HK-2 (cell line): Measurements from ENCODE around the gene PKMYT1.
A peak's percentile ranks its signal among the peaks of the same experiment; 100 is the strongest.

Experiments
- DNase-seq: peaks from one replicate; pipeline ENCODE4 v3.0.0-alpha.2; 2018; ENCODE audit not compliant: unreplicated experiment

The PKMYT1 gene

DNA sequence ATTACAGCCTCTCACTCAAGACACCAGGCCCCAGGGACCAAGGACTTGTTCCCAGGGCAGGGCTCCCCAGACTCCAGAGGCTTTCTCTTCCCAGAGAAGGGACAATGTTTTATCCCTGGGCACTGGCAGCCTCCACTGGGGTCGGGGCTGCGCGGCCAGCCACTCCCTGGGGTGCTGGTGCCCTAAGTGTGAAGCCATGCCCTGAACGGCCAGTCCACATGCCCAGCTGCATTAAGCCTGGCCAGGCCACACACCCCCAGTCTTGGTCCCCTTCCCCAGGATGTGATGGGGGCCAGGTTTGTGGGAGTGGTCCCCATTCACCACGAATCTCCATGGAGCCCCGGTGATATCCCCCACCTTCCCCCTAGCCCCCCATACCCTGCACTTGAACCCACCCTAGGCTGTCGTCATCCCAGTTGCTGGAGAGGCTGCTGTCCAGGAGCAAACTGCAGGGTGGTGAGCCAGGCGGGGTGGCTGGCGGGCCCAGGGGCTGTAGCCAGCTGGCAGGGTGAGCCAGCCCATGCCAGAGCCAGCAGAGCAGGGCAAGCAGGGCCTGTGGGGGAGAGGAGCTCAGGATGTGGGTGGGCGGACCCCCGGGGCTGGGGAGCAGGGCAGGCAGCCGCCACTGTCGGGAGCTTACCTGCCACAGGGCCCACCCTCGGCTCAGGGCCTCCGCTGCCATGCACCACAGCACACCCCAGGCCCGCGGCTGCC, 6.5 kb downstream of the PKMYT1 start:
- DNase-seq: no peak

DNA sequence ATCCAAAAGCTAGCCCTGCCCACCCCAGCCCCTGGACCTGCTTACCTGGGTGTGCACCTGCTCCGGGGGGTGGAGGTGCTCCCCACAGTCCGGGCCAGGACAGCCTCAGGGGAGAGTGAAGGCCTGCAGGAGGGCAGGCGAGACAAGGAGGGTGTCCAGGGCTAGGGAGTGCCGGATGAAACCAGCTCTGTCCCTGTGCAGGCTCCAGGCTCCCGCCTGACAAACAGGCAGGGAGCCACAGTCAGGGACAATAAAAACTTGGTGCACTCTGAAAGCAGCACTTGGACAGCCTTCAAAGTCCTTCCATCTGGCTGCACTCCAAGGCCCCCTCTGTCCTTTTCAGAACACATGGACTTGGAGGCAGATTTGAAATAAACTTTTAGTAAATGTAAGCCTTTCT, 7.2 kb downstream of the PKMYT1 start:
- no peak for DNase-seq

DNA sequence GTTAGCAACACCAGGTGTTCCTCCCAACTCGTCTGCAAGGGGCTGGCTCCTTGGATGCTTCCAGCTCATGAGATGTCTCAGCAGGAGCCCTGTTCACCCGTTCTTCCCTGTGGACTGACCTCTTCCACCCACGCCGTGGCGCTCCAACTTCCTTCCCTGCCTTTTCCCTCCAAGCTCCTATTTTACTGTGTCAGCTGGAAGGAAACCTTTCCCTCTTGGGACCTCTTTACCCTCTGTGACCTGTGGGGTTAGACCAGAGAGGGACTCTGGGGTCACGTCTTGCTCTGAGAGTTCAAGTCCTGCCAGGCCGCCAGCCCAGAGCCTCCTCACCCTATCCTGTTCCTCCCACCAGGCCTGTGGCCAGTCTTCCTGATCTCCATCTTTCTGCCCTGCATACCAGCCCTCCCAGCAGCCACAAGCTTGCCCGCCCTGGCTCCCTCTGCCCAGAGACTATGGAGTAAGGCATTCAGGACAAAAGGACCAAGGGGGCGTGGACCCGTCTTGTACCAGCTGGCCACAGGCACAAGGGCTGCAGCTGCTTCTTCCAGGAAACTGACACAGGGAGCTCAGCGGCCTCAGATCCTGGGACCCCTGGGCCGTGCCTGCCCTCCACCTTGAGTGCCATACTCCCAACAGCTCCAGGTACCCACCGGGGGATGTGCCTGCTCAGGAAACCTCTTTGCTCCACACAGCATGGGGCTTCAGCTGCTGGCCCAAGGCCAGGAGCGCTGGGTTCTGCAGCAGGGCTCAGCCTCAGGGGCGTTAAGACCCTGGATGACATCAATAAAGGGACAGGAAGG, 8.1 kb downstream of the PKMYT1 start:
- no peak for DNase-seq

DNA sequence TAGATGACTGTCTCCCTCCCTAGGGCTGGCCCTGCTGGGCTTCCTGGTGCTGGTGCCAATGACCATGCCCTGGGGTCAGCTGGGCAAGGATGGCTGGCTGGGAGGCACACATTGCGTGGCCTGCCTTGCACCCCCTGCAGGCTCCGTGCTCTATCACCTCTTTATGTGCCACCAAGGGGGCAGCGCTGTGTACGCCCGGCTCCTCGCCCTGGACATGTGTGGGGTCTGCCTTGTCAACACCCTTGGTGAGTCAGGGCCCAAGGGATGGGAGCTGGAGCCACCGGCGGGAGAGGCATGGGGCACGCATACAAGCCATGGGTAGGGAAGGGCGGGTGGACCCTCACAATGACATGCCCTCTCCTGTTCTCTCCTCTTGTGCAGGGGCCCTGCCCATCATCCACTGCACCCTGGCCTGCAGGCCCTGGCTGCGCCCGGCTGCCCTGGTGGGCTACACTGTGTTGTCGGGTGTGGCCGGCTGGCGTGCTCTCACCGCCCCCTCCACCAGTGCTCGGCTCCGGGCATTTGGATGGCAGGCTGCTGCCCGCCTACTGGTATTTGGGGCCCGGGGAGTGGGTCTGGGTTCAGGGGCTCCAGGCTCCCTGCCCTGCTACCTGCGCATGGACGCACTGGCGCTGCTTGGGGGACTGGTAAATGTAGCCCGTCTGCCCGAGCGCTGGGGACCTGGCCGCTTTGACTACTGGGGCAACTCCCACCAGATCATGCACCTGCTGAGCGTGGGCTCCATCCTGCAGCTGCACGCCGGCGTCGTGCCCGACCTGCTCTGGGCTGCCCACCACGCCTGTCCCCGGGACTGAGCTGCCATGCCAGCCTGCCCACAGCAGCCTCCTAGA, 8.9 kb downstream of the PKMYT1 start:
- DNase-seq: no peak

DNA sequence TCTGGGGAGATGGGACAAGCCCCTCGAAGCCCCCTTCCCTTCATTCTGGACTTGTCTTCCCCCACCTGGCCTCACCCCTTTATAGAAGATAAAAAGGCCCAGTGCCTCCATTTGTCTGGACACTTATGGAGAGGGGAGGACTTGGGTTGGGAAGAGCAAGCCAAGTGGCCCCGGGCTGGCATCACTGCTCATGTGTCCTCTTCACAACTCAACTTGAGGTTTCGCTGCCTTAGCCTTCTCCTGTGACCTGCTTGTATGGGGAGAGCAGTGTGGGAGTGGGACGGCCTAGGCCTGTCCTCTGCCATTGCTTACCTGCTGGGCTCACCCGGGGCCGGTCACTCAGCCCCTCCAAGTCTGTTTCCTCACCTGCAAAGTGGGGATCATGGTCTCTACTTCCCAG, 9.7 kb downstream of the PKMYT1 start:
- no peak for DNase-seq

DNA sequence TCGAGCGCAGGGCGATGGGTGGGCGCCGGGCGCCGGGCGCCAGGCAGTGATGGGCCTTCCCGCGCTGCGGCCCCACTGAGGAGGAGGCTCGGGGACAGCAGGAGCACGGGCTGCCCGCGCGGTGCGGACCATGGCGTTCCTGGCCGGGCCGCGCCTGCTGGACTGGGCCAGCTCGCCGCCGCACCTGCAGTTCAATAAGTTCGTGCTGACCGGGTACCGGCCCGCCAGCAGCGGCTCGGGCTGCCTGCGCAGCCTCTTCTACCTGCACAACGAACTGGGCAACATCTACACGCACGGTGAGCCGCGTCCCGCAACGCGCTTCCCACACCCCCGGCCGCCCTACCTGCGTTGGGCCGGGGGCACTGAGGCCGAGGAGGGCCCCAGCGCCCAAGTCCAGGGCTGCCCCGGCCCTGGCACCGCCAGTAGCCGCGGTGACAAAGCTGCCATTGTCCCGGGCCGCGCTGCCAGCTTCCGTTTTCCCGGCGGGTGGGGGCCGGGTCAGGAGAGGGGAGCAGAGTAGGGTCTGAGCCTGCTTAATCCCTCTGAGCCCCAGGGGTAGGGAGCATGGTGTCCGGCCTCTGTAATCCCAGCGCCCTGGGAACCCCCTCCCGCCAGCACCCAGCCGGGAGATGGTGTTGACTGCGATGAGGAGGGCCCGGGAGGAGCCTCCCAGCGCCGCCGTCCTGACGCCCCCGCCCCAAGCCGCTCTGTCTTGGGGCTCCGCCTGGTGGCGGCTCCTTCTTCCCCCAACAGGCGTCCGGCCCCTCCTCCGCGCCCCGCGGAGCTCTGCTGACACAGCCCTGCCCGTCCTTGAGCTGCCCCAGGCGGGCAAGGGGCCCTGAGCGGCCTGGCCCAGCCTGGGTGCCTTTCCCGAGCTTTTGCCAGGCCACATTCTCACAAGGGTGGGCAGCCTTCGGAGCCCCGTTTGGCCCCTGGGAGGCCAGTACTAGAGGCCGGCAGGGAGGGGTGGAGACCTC, 10.4 kb downstream of the PKMYT1 start:
- peak; percentile 75 for DNase-seq

DNA sequence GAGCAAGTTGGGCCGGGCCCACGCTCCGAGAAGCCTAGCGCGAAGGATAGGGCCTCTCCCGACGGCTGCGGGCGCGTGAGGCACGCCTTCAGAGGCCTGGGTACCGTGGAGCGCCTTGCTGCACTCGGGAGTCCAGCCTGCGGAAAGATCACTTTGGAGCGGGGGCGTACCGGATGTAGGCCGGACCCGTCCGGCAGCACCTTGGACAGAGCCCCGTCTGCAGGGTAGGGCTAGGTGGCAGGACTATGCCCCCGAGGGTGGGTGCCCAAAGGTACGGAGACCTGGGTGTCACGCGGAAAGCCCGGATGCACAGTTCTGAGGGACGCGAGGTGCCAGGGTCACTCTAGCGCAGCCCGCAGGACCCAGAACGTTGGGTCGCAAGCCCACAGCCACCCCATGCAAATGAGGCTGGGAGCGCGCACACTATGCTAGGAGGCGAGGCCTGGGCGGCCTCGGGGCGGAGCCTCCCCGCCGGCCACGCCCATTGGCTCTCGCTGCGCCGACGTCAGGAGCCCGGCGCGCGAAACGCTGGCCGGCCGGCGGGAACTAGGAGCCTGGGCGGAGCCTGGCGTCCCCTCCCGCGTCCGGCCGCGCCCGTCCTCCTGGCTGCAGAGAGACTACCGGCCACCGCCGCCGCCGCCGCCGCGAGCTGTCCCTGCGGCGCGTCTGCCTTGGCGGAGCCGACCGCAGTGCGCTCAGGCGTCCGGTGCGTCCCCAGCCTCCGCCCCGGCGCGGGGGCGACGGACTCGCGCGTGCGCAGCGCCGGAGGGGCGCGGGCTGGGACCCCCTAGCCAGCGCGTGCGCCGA, 11.3 kb downstream of the PKMYT1 start, which contains the start of gene PAQR4:
Gene PAQR4 (plus strand): TSS at position 611 of the 807 bp plus-strand sequence. CDS start 327 bp downstream, outside the sequence.
- DNase-seq: peak; percentile 82

DNA sequence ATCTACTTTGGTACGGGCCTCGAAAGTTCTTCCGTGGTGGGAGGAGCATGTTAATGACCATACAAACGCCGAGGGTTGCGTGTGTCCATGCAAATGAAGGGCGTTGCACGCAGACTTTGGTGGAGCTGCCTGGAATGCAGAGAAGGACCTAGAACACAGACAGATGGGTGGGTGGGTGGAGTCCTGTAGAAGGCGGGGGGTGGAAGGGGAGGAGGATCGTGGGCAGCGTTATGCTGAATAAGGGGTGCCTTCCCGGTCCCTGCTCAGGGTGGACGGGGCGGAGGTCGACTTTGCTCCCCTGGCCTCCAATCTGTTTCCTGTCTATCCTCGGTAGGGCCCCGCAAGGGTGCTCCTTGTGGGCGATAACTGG, 11.9 kb downstream of the PKMYT1 start:
- DNase-seq: no peak

DNA sequence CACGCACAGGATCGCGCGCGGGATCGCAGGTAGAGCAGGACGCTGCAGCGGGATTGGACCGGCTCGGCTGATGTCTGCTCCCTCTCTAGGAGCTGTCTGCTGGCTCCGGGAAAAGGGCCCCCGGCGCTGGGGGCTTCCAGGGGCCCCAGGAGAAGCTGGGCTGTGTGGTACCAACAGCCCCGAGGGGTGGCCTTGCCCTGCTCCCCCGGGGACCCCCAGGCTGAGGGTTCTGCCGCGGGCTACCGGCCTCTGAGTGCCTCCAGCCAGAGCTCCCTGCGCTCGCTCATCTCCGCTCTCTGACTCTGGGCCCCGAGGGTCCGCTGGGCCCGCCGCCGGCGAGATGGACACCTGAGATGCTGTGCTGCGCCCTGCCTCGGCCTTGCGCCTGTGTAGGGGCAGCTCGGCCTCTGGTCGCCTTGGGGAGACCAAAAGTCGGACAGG, 12.5 kb downstream of the PKMYT1 start:
- DNase-seq: no peak

DNA sequence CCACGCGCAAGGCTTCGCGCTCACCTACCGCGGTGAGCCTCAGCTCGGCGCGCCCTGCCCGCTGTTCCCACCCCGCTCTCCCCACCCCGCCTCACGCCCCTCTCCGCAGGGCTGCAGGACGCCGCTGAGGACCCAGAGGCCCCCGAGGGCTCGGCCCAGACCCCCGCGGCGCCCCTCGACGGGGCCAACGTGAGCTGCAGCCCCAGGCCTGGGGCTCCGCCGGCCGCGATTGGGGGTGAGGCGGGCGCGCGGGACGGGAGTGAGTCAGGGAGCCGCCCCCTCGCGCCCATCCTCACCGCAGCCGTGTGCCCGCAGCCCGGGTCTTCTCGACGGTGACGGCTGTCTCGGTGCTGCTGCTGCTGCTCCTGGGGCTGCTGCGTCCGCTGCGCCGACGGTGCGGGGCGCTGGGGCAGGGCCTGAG, 13.0 kb downstream of the PKMYT1 start:
- no peak for DNase-seq

DNA sequence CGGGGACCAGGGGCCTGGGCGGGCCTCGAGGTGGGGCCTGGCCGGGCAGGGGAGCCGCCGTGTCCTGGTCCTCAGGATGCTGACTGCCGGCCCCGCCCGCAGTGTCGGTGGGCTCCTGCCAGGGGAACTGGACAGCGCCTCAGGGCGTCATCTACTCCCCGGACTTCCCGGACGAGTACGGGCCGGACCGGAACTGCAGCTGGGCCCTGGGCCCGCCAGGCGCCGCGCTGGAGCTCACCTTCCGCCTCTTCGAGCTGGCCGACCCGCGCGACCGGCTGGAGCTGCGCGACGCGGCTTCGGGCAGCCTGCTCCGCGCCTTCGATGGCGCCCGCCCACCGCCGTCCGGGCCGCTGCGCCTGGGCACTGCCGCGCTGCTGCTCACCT, 13.4 kb downstream of the PKMYT1 start:
- no peak for DNase-seq

DNA sequence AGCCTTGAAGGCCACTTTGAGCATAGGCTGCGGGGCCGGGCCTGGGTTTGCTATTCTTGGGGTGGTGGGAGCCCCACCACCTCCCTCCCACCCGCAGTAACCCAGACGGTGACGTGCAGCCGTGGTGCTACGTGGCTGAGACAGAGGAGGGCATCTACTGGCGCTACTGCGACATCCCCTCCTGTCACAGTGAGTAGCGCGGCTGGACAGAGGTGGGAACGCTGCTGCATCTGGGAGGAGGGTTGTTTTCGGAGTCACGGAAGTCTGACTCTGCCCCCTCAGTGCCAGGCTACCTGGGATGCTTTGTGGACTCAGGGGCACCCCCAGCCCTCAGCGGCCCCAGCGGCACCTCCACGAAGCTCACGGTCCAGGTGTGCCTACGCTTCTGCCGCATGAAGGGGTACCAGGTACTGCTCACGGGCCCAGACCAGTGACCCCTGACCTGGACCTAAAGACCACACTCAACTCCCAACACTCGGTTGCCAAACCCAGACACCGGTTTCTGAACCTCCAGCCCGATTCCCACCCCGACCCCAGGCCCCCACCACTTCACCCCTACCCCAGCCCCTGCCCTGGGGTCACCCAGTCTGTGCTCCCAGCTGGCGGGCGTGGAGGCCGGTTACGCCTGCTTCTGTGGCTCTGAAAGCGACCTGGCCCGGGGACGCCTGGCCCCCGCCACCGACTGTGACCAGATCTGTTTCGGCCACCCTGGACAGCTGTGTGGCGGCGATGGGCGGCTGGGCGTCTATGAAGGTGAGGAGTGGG, 14.0 kb downstream of the PKMYT1 start:
- no peak for DNase-seq

DNA sequence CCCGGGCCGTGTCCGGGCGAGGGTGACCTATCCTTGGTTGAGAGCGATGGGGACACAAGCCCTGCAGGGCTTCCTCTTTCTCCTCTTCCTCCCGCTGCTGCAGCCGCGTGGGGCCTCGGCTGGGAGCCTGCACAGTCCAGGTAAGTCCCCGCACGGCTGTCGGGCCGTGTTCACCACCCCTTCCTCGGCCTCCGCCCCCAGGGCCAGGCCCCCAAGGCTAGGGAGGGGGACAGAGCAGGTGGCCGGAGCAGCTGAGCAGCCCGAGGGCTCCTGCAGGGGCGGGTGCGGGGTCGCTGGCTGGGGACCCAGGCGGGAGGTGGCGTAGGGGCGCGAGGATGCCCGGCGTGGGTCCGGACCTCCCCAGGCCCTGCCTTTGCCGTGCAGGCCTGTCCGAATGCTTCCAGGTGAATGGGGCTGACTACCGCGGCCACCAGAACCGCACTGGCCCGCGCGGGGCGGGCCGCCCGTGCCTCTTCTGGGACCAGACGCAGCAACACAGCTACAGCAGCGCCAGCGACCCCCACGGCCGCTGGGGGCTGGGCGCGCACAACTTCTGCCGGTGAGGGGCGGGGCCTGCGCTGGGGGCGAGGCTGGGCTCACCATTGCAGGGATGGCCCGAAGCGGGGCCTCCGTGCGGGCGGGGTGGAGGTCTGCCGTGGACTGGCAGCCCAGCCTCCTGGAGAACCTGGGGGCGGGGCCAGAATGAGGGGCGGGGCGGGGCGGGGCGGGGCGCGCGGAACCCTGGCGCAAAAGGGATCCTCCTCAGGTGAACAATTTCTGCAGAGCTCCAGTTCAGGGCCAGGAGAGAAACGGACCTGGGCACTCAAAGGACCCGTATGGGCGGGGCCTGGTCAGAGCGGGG, 15.5 kb downstream of the PKMYT1 start:
- DNase-seq: peak; percentile 82

DNA sequence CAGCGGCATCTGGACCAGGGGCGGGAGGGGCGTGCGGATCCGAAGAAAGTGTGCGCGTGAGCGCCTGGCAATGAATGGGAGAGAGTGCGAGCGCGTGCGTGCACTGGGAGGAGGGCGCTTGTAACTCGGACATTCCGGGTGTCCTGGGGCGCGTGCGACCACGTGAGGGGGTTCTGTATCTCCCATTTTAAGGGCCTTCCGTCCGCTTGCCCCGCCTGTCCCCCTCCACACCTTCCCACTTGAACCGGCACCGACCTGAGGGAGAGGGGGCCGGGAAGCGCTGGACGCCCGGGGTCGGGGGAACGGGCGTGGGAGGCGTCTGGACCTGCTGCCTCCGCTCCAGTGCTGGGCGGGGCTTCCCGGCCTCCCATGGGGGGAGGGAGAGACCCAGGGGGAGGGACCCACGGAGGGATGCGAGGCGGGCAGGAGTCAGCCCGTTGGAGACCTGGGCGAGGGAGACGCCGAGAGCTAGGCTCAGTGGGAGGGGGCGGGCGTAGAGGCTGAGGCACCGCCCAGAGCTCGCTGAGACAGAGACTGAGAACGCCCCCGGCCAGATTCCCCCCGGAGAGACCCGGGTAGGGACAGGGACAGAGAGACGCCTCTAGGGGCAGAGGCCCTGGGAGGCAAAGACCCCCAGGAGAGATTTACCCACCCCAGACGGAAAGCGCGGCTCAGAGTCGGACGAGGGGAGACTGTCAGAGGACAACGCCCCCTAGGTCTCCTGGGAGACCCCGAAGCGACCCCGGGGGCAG, 16.3 kb downstream of the PKMYT1 start, which contains the start of gene KREMEN2:
Gene KREMEN2 (plus strand): TSS at position 553 of the 752 bp plus-strand sequence. CDS start 246 bp downstream, outside the sequence.
- DNase-seq: peak; percentile 81

DNA sequence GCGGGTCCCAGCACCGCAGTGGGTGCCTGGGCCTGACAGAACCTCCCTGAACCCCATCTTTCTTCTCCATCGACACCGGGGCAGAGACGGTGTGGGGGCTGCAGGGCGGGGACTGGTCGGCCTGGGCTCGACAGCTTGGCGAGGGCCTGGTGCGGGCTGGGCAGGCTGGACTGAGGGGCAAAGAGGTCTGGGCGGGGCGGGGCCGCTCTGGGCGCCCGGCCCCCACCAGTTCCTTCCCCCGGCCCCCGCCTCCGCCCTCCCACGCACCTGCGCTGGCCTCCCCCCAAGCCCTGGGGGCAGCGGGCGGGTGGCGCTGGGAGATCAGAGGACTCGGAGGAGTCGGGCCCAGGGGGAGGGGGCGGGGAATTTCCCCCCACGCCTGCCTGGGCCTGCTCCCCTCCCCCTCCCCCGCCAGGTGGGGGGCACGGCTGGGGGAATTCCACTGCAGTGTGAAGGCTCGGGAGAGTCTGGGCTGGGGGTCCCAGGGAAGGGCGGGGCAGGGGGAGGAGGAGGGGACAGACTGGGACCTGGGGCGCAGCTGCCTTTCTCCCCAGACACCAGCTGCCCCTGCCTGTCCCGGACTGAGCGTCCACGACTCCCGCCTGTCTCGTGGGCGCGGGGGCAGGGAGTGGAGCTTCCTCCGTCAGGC, 17.0 kb downstream of the PKMYT1 start:
- DNase-seq: no peak

DNA sequence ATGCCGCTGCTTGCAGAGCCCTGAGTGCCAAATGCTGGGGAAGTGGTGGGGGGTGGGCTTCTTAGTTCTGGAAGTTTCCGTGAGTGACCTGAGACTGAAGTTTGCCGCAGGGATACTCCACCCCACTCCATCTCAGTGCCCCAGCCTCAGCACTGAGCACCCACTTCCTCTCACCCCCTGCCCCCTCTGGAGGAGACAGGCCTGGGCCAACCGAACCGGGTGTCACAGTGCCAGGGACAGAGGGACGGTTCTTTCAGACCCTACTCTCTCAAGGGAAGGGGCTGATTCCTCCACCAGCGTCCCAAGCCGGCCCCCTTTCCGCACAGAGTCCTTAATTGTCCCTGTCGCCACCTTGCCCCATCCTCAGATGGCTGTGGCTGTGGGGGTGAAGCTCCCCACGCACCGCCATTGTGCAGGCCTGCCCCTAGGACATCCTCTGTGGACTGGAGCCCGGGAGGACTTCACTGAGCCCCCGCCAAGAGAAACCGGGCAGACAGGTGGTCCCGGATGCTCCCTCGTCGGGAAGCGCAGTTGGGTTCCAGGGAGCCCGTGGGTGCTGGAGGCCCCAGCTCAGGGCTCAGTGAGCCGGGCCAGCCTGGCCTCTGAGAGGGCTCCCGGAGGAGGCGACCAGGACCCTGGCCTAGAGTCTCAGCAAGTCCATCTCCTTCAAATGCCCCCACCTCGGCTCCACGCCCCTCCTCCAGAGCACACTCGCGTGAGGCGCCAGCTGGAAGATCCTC, 17.7 kb downstream of the PKMYT1 start:
- DNase-seq: no peak
